Small intestine (tissue), 16 donors: Measurements from ENCODE around the gene SFI1. TPM values are rescaled to one million over a fixed set of nuclear protein-coding genes. Genes with fewer than 3 reads are reported as not detected.

Source experiments
- DNase-seq, 2 donors: peaks; one replicate each; pipeline versions ENCODE4 v3.0.0 to v3.0.0-alpha.2; 2013
- FAIRE-seq: peaks from 2 replicates; lab custom pipeline; 2012; peaks lifted over from hg19 to GRCh38; lab: Jason Lieb, UNC
- H3K27ac ChIP-seq, 3 donors: one replicate each; pipeline ENCODE4 v1.5.1; 2013; ENCODE audit warnings: low read length in 2 of 3, mild to moderate bottlenecking in 2 of 3, control low read depth in 1 of 3, inconsistent platforms in 1 of 3, low read depth in 1 of 3, moderate library complexity in 1 of 3
- H3K27me3 ChIP-seq, 3 donors: one replicate each; pipeline ENCODE4 v1.6.1; 2013; ENCODE audit warnings: low read length in 3 of 3, inconsistent platforms in 1 of 3; ENCODE audit not compliant: control insufficient read depth in 3 of 3, insufficient read depth in 3 of 3
- H3K36me3 ChIP-seq, 3 donors: one replicate each; pipeline ENCODE4 v1.6.1; 2013; ENCODE audit warnings: low read length in 3 of 3, inconsistent platforms in 1 of 3, low read depth in 1 of 3, mild to moderate bottlenecking in 1 of 3, moderate library complexity in 1 of 3; ENCODE audit not compliant: control insufficient read depth in 3 of 3, insufficient read depth in 2 of 3
- H3K4me1 ChIP-seq, 3 donors: one replicate each; pipeline ENCODE4 v1.6.1; 2013; ENCODE audit warnings: low read length in 2 of 3, inconsistent platforms in 1 of 3, low read depth in 1 of 3, mild to moderate bottlenecking in 1 of 3, moderate library complexity in 1 of 3; ENCODE audit not compliant: control insufficient read depth in 3 of 3, insufficient read depth in 2 of 3
- H3K4me3 ChIP-seq, 3 donors: one replicate each; pipeline ENCODE4 v1.5.1; 2013; ENCODE audit warnings: low read length in 3 of 3, control low read depth in 1 of 3, inconsistent platforms in 1 of 3, low read depth in 1 of 3, mild to moderate bottlenecking in 1 of 3, moderate library complexity in 1 of 3
- H3K9me3 ChIP-seq, 2 donors: one replicate each; pipeline ENCODE4 v1.6.1; 2013; ENCODE audit warnings: low read depth in 1 of 2, low read length in 1 of 2; ENCODE audit not compliant: control insufficient read depth in 2 of 2, insufficient read depth in 1 of 2
- WGBS, 3 donors: extraction: QIAGEN DNeasy Blood & Tissue Kit; methylation state at CpG; one replicate each; pipeline ENCODE4 v1.1.7; 2013; 5-methylcytosine and 5-hydroxymethylcytosine counted together
- long read RNA-seq, 10 donors: transcript quantifications; one replicate each; lab custom pipeline, GENCODE V29; 2026
- polyA plus RNA-seq, 4 donors: library from polyadenylated mRNA; stranded (reverse) in 3 of 4; unstranded in 1 of 4; fragments of 200-250 nt in 3 of 4; fragments of 120-200 nt in 1 of 4; gene quantifications; one replicate each; pipeline versions ENCODE4 v1.2.1 to v1.2.3, GENCODE V29; 2013
- donor health status: healthy with polysubstance abuse.
- donor health status: control.
- donor health status: control.
- donor health status: Bipolar disorder and iron deficiency.
- donor health status: healthy.

SFI1 gene
- polyA plus RNA-seq = 100 to 1,000 TPM in 2 of 4 donors, 10 to 100 TPM in 2; 21.5 to 174 (median 97.6) TPM
- long read RNA-seq, donor 1, full-length matches to known transcripts = 10 of 190 reads
- long read RNA-seq, donor 1, partial matches to known transcripts = 166 of 190 reads
- long read RNA-seq, donor 1, other reads (novel, unspliced or antisense) = 14 of 190 reads
- long read RNA-seq, donor 2, partial matches to known transcripts = 0 of 1 reads
- long read RNA-seq, donor 2, other reads (novel, unspliced or antisense) = 0 of 1 reads
- long read RNA-seq, donor 3, partial matches to known transcripts = 0 of 3 reads
- long read RNA-seq, donor 3, other reads (novel, unspliced or antisense) = 0 of 3 reads
- long read RNA-seq, donor 4 = 0 reads
- long read RNA-seq, donor 5, partial matches to known transcripts = 0 of 4 reads
- long read RNA-seq, donor 5, other reads (novel, unspliced or antisense) = 0 of 4 reads
- long read RNA-seq, donor 6, partial matches to known transcripts = 0 of 2 reads
- long read RNA-seq, donor 6, other reads (novel, unspliced or antisense) = 0 of 2 reads
- long read RNA-seq, donor 7, partial matches to known transcripts = 60 of 60 reads
- long read RNA-seq, donor 7, other reads (novel, unspliced or antisense) = 0 of 60 reads
- long read RNA-seq, donor 8 = 0 reads
- long read RNA-seq, donor 9, partial matches to known transcripts = 24 of 26 reads
- long read RNA-seq, donor 9, other reads (novel, unspliced or antisense) = 0 of 26 reads
- long read RNA-seq, donor 10, transcript SFI1-221 (6 exons, 1,485 nt) = major isoform, 5 of 102 reads
- long read RNA-seq, donor 10, partial matches to known transcripts = 87 of 102 reads
- long read RNA-seq, donor 10, other reads (novel, unspliced or antisense) = 7 of 102 reads

GRCh38 chr22:31496007-31496734 is at the start of gene SFI1:
SFI1 (plus strand) TSS chr22:31496536; CDS start chr22:31508285, 11,749 bp downstream.
- DNase-seq = peak; percentile 87 to 96
- no peaks in the 10 kb centered on the region for H3K9me3 ChIP-seq
- peaks cover 0 to 5% (median 0%) of the 10 kb centered on the region in 3 donors for H3K36me3 ChIP-seq
- no peak for FAIRE-seq
- H3K4me3 ChIP-seq = peak within 1 kb of the TSS; percentile 84 to 97 (median 94)
- H3K27ac ChIP-seq = peak within 1 kb of the TSS; percentile 76 to 92 (median 80)
- WGBS, 3 donors = 0% methylated on average over 60 to 70 of the region's 70 CpGs
- no peaks in the 10 kb centered on the region for H3K27me3 ChIP-seq
- H3K4me1 ChIP-seq = peaks cover 0 to 6% (median 5%) of the 10 kb centered on the region in 3 donors

GRCh38 chr22:31446767-31447166 is 49.6 kb upstream of the SFI1 start:
- no peak for FAIRE-seq
- no peaks in the 10 kb centered on the region for H3K27me3 ChIP-seq
- no peak overlapping the region for H3K27ac ChIP-seq
- no peaks in the 10 kb centered on the region for H3K9me3 ChIP-seq
- no peaks in the 10 kb centered on the region for H3K4me1 ChIP-seq
- 89 to 94% (median 92%) methylated on average over 2 of the region's 2 CpGs for WGBS, 3 donors
- H3K36me3 ChIP-seq = peaks cover 5 to 43% (median 15%) of the 10 kb centered on the region in 3 donors
- H3K4me3 ChIP-seq = no peak overlapping the region
- DNase-seq = no peak

- WGBS, 3 donors = 94 to 96% (median 94%) methylated on average over 3 of the region's 3 CpGs
- Histone ChIP-seq H3K9me3 (no peaks in the 10 kb centered on the region), H3K27me3 (no peaks in the 10 kb centered on the region), H3K36me3 (peaks cover 5 to 41% (median 17%) of the 10 kb centered on the region in 3 donors), H3K4me1 (no peaks in the 10 kb centered on the region), H3K4me3 (no peak overlapping the region), H3K27ac (no peak overlapping the region)
- DNase-seq (no peak), FAIRE-seq (no peak)
These were observed 49.0 kb upstream of the SFI1 start for GRCh38 chr22:31447337-31447736.

GRCh38 chr22:31448382-31448781 is 48.0 kb upstream of the SFI1 start:
- DNase-seq (no peak), FAIRE-seq (no peak)
- Histone ChIP-seq H3K4me3 (no peak overlapping the region), H3K9me3 (no peaks in the 10 kb centered on the region), H3K36me3 (peaks cover 2 to 39% (median 14%) of the 10 kb centered on the region in 3 donors), H3K4me1 (no peaks in the 10 kb centered on the region), H3K27ac (no peak overlapping the region), H3K27me3 (no peaks in the 10 kb centered on the region)
- WGBS, 3 donors = 89 to 100% (median 96%) methylated on average over 2 of the region's 2 CpGs

- WGBS, 3 donors = 73 to 90% (median 87%) methylated on average over 4 of the region's 4 CpGs
- no peaks in the 10 kb centered on the region for H3K9me3 ChIP-seq
- FAIRE-seq (no peak), DNase-seq (no peak)
- no peaks in the 10 kb centered on the region for H3K4me1 ChIP-seq
- H3K27ac ChIP-seq = no peak overlapping the region
- peaks cover 5 to 33% (median 15%) of the 10 kb centered on the region in 3 donors for H3K36me3 ChIP-seq
- H3K4me3 ChIP-seq = no peak overlapping the region
- H3K27me3 ChIP-seq = no peaks in the 10 kb centered on the region
These were observed 46.8 kb upstream of the SFI1 start for GRCh38 chr22:31449506-31449905.

GRCh38 chr22:31451709-31452571 is 44.4 kb upstream of the SFI1 start:
- H3K4me3 ChIP-seq = no peak overlapping the region
- DNase-seq = peak; percentile 44 to 46
- WGBS, 3 donors = 56 to 70% (median 65%) methylated on average over 5 of the region's 5 CpGs
- no peaks in the 10 kb centered on the region for H3K27me3 ChIP-seq
- no peak overlapping the region for H3K27ac ChIP-seq
- FAIRE-seq = no peak
- peaks cover 9 to 32% (median 19%) of the 10 kb centered on the region in 3 donors for H3K36me3 ChIP-seq
- no peaks in the 10 kb centered on the region for H3K4me1 ChIP-seq
- H3K9me3 ChIP-seq = no peaks in the 10 kb centered on the region

GRCh38 chr22:31461699-31462098 is 34.6 kb upstream of the SFI1 start:
- DNase-seq (no peak), FAIRE-seq (no peak)
- Histone ChIP-seq H3K36me3 (peaks cover 18 to 49% (median 22%) of the 10 kb centered on the region in 3 donors), H3K4me3 (no peak overlapping the region), H3K27ac (no peak overlapping the region), H3K27me3 (no peaks in the 10 kb centered on the region), H3K4me1 (no peaks in the 10 kb centered on the region), H3K9me3 (no peaks in the 10 kb centered on the region)
- WGBS, 3 donors = 90 to 97% (median 90%) methylated on average over 3 of the region's 3 CpGs
